ENCODE data around the gene SLC23A3. TPM values are rescaled to one million over a fixed set of nuclear protein-coding genes. Genes with fewer than 3 reads are reported as not detected.

Gene SLC23A3
- total RNA-seq, 1 donor from 2014 or later: not detected

Other genes starting within 250 kb of the SLC23A3 start
- gene CDK5R2, start 210.4 kb downstream of the SLC23A3 start, total RNA-seq (ENCODE audit: insufficient read depth, low replicate concordance): not detected
- not detected for gene FEV, start 184.8 kb downstream of the SLC23A3 start, total RNA-seq (ENCODE audit: insufficient read depth, low replicate concordance)
- gene CRYBA2, start 176.6 kb downstream of the SLC23A3 start, total RNA-seq (ENCODE audit: insufficient read depth, low replicate concordance): not detected
- 2.9 TPM for gene CFAP65, start 128.5 kb downstream of the SLC23A3 start, total RNA-seq (ENCODE audit: insufficient read depth, low replicate concordance)
- not detected for gene IHH, start 109.1 kb downstream of the SLC23A3 start, total RNA-seq (ENCODE audit: insufficient read depth, low replicate concordance)
- 13.0 TPM for gene NHEJ1, start 9.2 kb downstream of the SLC23A3 start, total RNA-seq (ENCODE audit: insufficient read depth, low replicate concordance)
- 20.5 TPM for gene CNPPD1, start 6.9 kb upstream of the SLC23A3 start, total RNA-seq (ENCODE audit: insufficient read depth, low replicate concordance)
- 40.9 TPM for gene RETREG2, start 8.2 kb upstream of the SLC23A3 start, total RNA-seq (ENCODE audit: insufficient read depth, low replicate concordance)
- gene ZFAND2B, start 36.8 kb upstream of the SLC23A3 start, total RNA-seq (ENCODE audit: insufficient read depth, low replicate concordance): 20.5 TPM
- 34.2 TPM for gene ABCB6, start 48.9 kb upstream of the SLC23A3 start, total RNA-seq (ENCODE audit: insufficient read depth, low replicate concordance)
- gene ATG9A, start 59.6 kb upstream of the SLC23A3 start, total RNA-seq (ENCODE audit: insufficient read depth, low replicate concordance): 83.3 TPM
- 27.9 TPM for gene ANKZF1, start 59.8 kb upstream of the SLC23A3 start, total RNA-seq (ENCODE audit: insufficient read depth, low replicate concordance)
- 12.0 TPM for gene GLB1L, start 75.4 kb upstream of the SLC23A3 start, total RNA-seq (ENCODE audit: insufficient read depth, low replicate concordance)
- 24.1 TPM for gene STK16, start 75.5 kb upstream of the SLC23A3 start, total RNA-seq (ENCODE audit: insufficient read depth, low replicate concordance)
- 0.72 TPM for gene TUBA4B, start 83.2 kb upstream of the SLC23A3 start, total RNA-seq (ENCODE audit: insufficient read depth, low replicate concordance)
- 21.7 TPM for gene TUBA4A, start 83.9 kb upstream of the SLC23A3 start, total RNA-seq (ENCODE audit: insufficient read depth, low replicate concordance)
- gene DNAJB2, start 109.3 kb upstream of the SLC23A3 start, total RNA-seq (ENCODE audit: insufficient read depth, low replicate concordance): 45.0 TPM
- gene PTPRN, start 139.4 kb upstream of the SLC23A3 start, total RNA-seq (ENCODE audit: insufficient read depth, low replicate concordance): 5.5 TPM
- not detected for gene RESP18, start 162.7 kb upstream of the SLC23A3 start, total RNA-seq (ENCODE audit: insufficient read depth, low replicate concordance)
- gene DNPEP, start 217.9 kb upstream of the SLC23A3 start, total RNA-seq (ENCODE audit: insufficient read depth, low replicate concordance): 26.0 TPM
- gene DES, start 248.3 kb upstream of the SLC23A3 start, total RNA-seq (ENCODE audit: insufficient read depth, low replicate concordance): 2,247 TPM

Data from umbilical cord (tissue), 1 donor.